Measurements from ENCODE around the gene GALNT7.

DNA sequence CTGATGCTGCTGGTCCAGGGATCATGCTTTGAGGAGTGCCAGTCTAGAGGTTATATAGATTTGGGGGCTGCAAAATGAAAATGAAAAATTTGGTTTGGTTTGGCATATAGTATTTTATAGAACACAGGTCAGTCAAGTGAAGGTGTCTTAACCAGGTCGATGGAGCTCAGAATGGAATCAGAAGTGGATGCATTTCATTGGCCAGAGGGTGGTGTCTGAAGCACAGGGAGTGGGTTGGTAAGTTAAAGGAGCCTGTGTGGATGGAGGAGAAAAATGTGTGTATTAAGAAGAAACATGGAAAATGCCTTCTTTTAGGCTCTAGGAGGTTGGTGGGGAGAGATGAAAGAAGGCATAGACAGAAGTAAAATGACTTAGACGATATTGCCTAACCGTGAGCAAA is 8.6 kb downstream of the GALNT7 start:
- TF ChIP-seq EP300 (IDR thresholded peaks at IDR 0.05) (no peak), POLR2A (IDR thresholded peaks at IDR 0.05) (no peak)
- TF ChIP-seq, protein P1, sequence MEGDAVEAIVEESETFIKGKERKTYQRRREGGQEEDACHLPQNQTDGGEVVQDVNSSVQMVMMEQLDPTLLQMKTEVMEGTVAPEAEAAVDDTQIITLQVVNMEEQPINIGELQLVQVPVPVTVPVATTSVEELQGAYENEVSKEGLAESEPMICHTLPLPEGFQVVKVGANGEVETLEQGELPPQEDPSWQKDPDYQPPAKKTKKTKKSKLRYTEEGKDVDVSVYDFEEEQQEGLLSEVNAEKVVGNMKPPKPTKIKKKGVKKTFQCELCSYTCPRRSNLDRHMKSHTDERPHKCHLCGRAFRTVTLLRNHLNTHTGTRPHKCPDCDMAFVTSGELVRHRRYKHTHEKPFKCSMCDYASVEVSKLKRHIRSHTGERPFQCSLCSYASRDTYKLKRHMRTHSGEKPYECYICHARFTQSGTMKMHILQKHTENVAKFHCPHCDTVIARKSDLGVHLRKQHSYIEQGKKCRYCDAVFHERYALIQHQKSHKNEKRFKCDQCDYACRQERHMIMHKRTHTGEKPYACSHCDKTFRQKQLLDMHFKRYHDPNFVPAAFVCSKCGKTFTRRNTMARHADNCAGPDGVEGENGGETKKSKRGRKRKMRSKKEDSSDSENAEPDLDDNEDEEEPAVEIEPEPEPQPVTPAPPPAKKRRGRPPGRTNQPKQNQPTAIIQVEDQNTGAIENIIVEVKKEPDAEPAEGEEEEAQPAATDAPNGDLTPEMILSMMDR (IDR thresholded peaks at IDR 0.05), result no peak

Data from ovary (tissue), 3 donors.